ENCODE measurements around the gene BBS12. TPM values are rescaled to one million over a fixed set of nuclear protein-coding genes. Genes with fewer than 3 reads are reported as not detected.

BBS12 gene
- total RNA-seq = 1 to 10 TPM; 3.3 to 5.4 (median 3.9) TPM
- long read RNA-seq, donor 1, transcript BBS12-201 (2 exons, 3,244 nt) = major isoform, 15 of 15 reads
- long read RNA-seq, donor 1, partial matches to known transcripts = 0 of 15 reads
- long read RNA-seq, donor 1, other reads (novel, unspliced or antisense) = 0 of 15 reads
- long read RNA-seq, donor 2, partial matches to known transcripts = 0 of 3 reads
- long read RNA-seq, donor 2, other reads (novel, unspliced or antisense) = 0 of 3 reads

GRCh38 chr4:122732329-122733026 is at the start of gene BBS12:
Gene BBS12 (plus strand): TSS chr4:122732704. CDS start chr4:122741893, 9,189 bp downstream.
- Histone ChIP-seq H3K36me3 (ENCODE audit: low read depth) (peaks cover 3% of the 10 kb centered on the region), H3K9me3 (no peaks in the 10 kb centered on the region), H3K4me1 (ENCODE audit: low read depth) (peaks cover 7% of the 10 kb centered on the region), H3K4me3 (peak within 1 kb of the TSS; percentile 35)
- no peak for TF ChIP-seq CTCF (IDR thresholded peaks at IDR 0.05)
- peak; percentile 99 for ATAC-seq
- DNase-seq = peak; percentile 98 to 100 (median 98)
- intact Hi-C loops (cut with DNase I, micrococcal nuclease) = no loop called here

GRCh38 chr4:122686691-122687090 is 45.8 kb upstream of the BBS12 start:
- TF ChIP-seq CTCF (IDR thresholded peaks at IDR 0.05) = no peak
- H3K36me3 ChIP-seq (ENCODE audit: low read depth) = no peaks in the 10 kb centered on the region
- DNase-seq (no peak), ATAC-seq (no peak)
- intact Hi-C loops (cut with DNase I, micrococcal nuclease) = no loop called here
- H3K4me1 ChIP-seq (ENCODE audit: low read depth) = no peaks in the 10 kb centered on the region
- H3K9me3 ChIP-seq = no peaks in the 10 kb centered on the region
- H3K4me3 ChIP-seq = no peak overlapping the region

- H3K9me3 ChIP-seq = no peaks in the 10 kb centered on the region
- H3K4me1 ChIP-seq (ENCODE audit: low read depth) = no peaks in the 10 kb centered on the region
- DNase-seq (no peak), ATAC-seq (no peak)
- TF ChIP-seq CTCF (IDR thresholded peaks at IDR 0.05) = no peak
- intact Hi-C loops (cut with DNase I, micrococcal nuclease) = no loop called here
- no peak overlapping the region for H3K4me3 ChIP-seq
- H3K36me3 ChIP-seq (ENCODE audit: low read depth) = no peaks in the 10 kb centered on the region
These were observed 44.9 kb upstream of the BBS12 start for GRCh38 chr4:122687531-122688061.

- Histone ChIP-seq H3K36me3 (ENCODE audit: low read depth) (no peaks in the 10 kb centered on the region), H3K4me3 (no peak overlapping the region), H3K9me3 (no peaks in the 10 kb centered on the region), H3K4me1 (ENCODE audit: low read depth) (no peaks in the 10 kb centered on the region)
- intact Hi-C loops (cut with DNase I, micrococcal nuclease) = no loop called here
- no peak for TF ChIP-seq CTCF (IDR thresholded peaks at IDR 0.05)
- ATAC-seq = no peak
- no peak for DNase-seq
These were observed 43.9 kb upstream of the BBS12 start for GRCh38 chr4:122688529-122689140.

- H3K4me3 ChIP-seq = no peak overlapping the region
- intact Hi-C loops (cut with DNase I, micrococcal nuclease) = no loop called here
- H3K9me3 ChIP-seq = no peaks in the 10 kb centered on the region
- DNase-seq = no peak
- no peaks in the 10 kb centered on the region for H3K36me3 ChIP-seq (ENCODE audit: low read depth)
- ATAC-seq = no peak
- no peak for TF ChIP-seq CTCF (IDR thresholded peaks at IDR 0.05)
- H3K4me1 ChIP-seq (ENCODE audit: low read depth) = no peaks in the 10 kb centered on the region
These were observed 42.5 kb upstream of the BBS12 start for GRCh38 chr4:122689972-122690371.
